ENCODE data around the gene TGM1. TPM values are rescaled to one million over a fixed set of nuclear protein-coding genes. Genes with fewer than 3 reads are reported as not detected.

TGM1 gene
- total RNA-seq, 1 donor from 2014 or later: 88.7 TPM

GRCh38 chr14:24260780-24261157 lies 2.2 kb downstream of the TGM1 start:
- no peak for DNase-seq (ENCODE audit: low read depth)
- FAIRE-seq: no peak
- H3K4me3 ChIP-seq (ENCODE audit: low read depth, low read length): peak overlapping the region; percentile 29

DNA sequence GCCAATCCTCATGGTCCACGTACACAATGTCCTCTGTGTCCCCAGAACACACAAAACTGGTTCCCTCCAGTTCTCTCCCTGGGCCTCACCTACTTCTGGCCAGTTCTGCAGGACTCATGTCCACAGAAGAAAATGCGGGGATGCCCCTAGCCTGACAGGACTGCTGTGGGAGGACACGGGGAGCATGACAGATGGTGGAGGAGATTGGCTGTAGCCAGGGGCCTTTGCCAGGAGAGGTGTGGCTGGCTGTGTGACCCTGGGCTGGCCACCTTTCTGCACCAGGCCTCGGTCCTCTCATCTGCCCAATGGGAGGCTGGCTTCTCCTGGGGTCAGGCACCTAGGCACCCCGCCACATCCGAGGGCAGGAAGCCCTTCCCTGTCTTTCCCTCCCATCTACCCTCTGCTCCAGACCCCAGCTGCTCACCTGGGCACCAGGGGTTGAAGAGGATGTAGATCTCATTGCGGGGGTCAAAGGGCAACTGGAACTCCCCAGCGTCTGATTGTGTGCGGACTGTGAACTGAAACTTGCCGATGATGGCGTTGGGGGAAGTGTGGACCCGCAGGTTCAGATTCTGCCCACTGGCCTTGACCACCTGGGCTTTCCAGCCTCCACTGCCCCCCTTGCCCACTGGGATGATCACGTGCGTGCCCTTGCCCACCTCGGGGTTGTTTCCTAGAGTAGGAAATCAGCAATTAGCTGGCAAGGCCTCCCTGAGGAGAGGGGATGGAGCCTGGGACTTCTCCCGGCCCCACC lies 2.8 kb downstream of the TGM1 start:
- H3K36me3 ChIP-seq (ENCODE audit: control insufficient read depth, insufficient read depth, low read length): peaks cover 25% of the 10 kb centered on the region
- no peak for DNase-seq (ENCODE audit: low read depth)
- no peak overlapping the region for H3K4me3 ChIP-seq (ENCODE audit: low read depth, low read length)
- FAIRE-seq: no peak
- TF ChIP-seq CTCF (IDR thresholded peaks at IDR 0.05; ENCODE audit: insufficient read depth, low read length, severe bottlenecking): no peak
- H3K27me3 ChIP-seq (ENCODE audit: control insufficient read depth, insufficient read depth, low read length): no peaks in the 10 kb centered on the region

More at GRCh38 chr14:24260780-24261157, 2.2 kb downstream of the TGM1 start:
- peaks cover 20% of the 10 kb centered on the region for H3K36me3 ChIP-seq (ENCODE audit: control insufficient read depth, insufficient read depth, low read length)
- TF ChIP-seq CTCF (IDR thresholded peaks at IDR 0.05; ENCODE audit: insufficient read depth, low read length, severe bottlenecking): no peak
- no peaks in the 10 kb centered on the region for H3K27me3 ChIP-seq (ENCODE audit: control insufficient read depth, insufficient read depth, low read length)

- peak; percentile 48 for DNase-seq (ENCODE audit: low read depth)
- no peak for FAIRE-seq
- peaks cover 32% of the 10 kb centered on the region for H3K36me3 ChIP-seq (ENCODE audit: control insufficient read depth, insufficient read depth, low read length)
These were observed 3.5 kb downstream of the TGM1 start for GRCh38 chr14:24259282-24260025.

DNA sequence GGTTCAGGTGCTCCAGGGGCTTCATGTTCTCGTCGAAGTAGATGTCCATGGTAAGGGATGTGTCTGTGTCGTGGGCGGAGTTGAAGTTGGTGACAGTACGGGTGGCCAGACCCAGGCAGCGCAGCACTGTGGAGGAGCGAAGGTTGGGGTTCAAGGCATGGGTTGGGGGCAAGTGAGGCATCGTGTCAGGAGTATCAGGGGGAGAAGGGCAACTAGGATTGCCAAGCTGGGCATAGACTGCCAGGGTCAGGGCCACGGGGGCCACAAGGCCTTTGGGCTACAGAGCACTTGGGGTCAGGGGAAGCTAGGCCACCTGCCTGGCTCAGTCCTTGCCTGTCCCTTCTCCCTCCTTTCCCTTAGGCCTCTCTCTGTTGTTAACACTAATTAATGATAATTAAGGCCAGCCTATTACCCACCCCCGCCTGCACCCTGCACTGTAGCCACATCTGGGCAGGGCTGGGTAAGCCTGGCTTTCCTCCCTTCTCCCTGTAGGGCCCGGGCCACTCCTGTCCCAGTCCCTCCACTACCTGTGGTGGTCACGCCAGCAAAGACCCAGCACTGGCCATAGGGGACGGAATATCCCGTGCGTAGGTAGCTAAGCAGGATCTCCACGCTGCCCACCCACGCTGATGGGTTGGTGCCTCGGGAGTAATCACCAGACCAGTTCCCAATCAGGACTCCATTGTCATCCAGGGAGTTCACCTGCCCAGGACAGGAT lies 4.3 kb downstream of the TGM1 start:
- Histone ChIP-seq H3K4me3 (ENCODE audit: low read depth, low read length) (no peak overlapping the region), H3K27me3 (ENCODE audit: control insufficient read depth, insufficient read depth, low read length) (no peaks in the 10 kb centered on the region), H3K36me3 (ENCODE audit: control insufficient read depth, insufficient read depth, low read length) (peaks cover 38% of the 10 kb centered on the region)
- DNase-seq (ENCODE audit: low read depth) (no peak), FAIRE-seq (no peak)
- no peak for TF ChIP-seq CTCF (IDR thresholded peaks at IDR 0.05; ENCODE audit: insufficient read depth, low read length, severe bottlenecking)

More at GRCh38 chr14:24259282-24260025, 3.5 kb downstream of the TGM1 start:
- no peaks in the 10 kb centered on the region for H3K27me3 ChIP-seq (ENCODE audit: control insufficient read depth, insufficient read depth, low read length)
- no peak for TF ChIP-seq CTCF (IDR thresholded peaks at IDR 0.05; ENCODE audit: insufficient read depth, low read length, severe bottlenecking)
- H3K4me3 ChIP-seq (ENCODE audit: low read depth, low read length): no peak overlapping the region

DNA sequence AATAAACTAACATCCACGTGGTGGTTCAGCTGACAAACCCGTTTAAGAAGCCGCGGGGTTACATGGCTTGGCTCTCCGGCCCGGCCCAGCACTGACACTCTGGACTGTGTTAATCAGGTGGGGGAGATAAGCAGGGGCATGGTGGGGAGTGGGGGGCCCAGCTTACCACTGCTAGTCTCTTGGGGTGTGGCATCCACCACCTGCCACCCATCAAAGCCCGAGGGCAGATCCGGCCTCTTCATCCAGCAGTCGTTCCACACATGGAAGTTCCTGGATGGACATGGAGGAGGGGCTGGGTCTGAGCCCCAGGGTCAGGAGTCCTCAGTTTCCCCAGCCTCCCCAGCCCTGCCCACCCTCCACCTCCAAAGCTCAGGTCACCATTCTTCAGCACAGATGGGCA lies 4.9 kb downstream of the TGM1 start:
- H3K27me3 ChIP-seq (ENCODE audit: control insufficient read depth, insufficient read depth, low read length): no peaks in the 10 kb centered on the region
- TF ChIP-seq CTCF (IDR thresholded peaks at IDR 0.05; ENCODE audit: insufficient read depth, low read length, severe bottlenecking): no peak
- FAIRE-seq (no peak), DNase-seq (ENCODE audit: low read depth) (no peak)
- H3K36me3 ChIP-seq (ENCODE audit: control insufficient read depth, insufficient read depth, low read length): peaks cover 42% of the 10 kb centered on the region
- no peak overlapping the region for H3K4me3 ChIP-seq (ENCODE audit: low read depth, low read length)

Measured in bronchial epithelial cell (primary cell).